Vagina (tissue), 2 donors: ENCODE data around the gene KRTAP1-3.

Source experiments
- CTCF ChIP-seq, 3 experiments: fragments of 450-650 bp in 2 of 3; fragments of 200-600 bp in 1 of 3; sonication (generic) in 1 of 3; IDR thresholded peaks; one replicate each; pipeline ENCODE4 v1.5.1; 2017 to 2019; ENCODE audit warnings: antibody characterized with exemption in 3 of 3, mild to moderate bottlenecking in 2 of 3, moderate library complexity in 2 of 3
- POLR2AphosphoS5 ChIP-seq, 2 donors: sonication (generic); formaldehyde crosslinking; IDR thresholded peaks; one replicate each; pipeline ENCODE4 v1.9.0; 2017; ENCODE audit warnings: antibody characterized with exemption in 2 of 2, mild to moderate bottlenecking in 2 of 2, low read depth in 1 of 2; ENCODE audit not compliant: insufficient read depth in 1 of 2

- TF ChIP-seq CTCF (IDR thresholded peaks at IDR 0.05) (no peak), POLR2AphosphoS5 (IDR thresholded peaks at IDR 0.05; ENCODE audit: insufficient read depth in 1 of 2, low read depth in 1 of 2) (no peak)
These were observed 40.8 kb downstream of the KRTAP1-3 start, which contains the start of gene KRTAP3-3 for GRCh38 chr17:40993839-40994238.
